Liver (tissue), 9 donors: ENCODE measurements around the gene C21orf58. TPM values are rescaled to one million over a fixed set of nuclear protein-coding genes. Genes with fewer than 3 reads are reported as not detected.

Source experiments
- DNase-seq: peaks from one replicate; pipeline ENCODE4 v3.0.0-alpha.2; 2017; ENCODE audit warnings: low spot score
- H3K27ac ChIP-seq, 2 donors: one replicate each; pipeline ENCODE4 v1.7.0; 2013; ENCODE audit warnings: inconsistent platforms in 2 of 2, low read length in 2 of 2, control low read depth in 1 of 2, low read depth in 1 of 2, mild to moderate bottlenecking in 1 of 2
- H3K27me3 ChIP-seq, 4 donors: one replicate each; pipeline versions ENCODE4 v1.6.1 to v1.7.0; 2013; ENCODE audit warnings: low read length in 3 of 4, inconsistent platforms in 1 of 4, mild to moderate bottlenecking in 1 of 4, moderate library complexity in 1 of 4; ENCODE audit not compliant: control insufficient read depth in 4 of 4, insufficient read depth in 4 of 4
- H3K36me3 ChIP-seq, 4 donors: one replicate each; pipeline versions ENCODE4 v1.6.1 to v1.7.0; 2013; ENCODE audit warnings: low read length in 3 of 4, mild to moderate bottlenecking in 3 of 4, low read depth in 1 of 4, moderate library complexity in 1 of 4; ENCODE audit not compliant: control insufficient read depth in 4 of 4, insufficient read depth in 3 of 4
- H3K4me1 ChIP-seq, 4 donors: one replicate each; pipeline versions ENCODE4 v1.6.1 to v1.7.0; 2013; ENCODE audit warnings: low read length in 3 of 4, mild to moderate bottlenecking in 3 of 4, moderate library complexity in 1 of 4; ENCODE audit not compliant: control insufficient read depth in 4 of 4, insufficient read depth in 4 of 4
- H3K4me3 ChIP-seq, 3 donors: one replicate each; pipeline versions ENCODE4 v1.6.1 to v1.7.0; 2013; ENCODE audit warnings: low read length in 3 of 3, control low read depth in 1 of 3, low read depth in 1 of 3, mild to moderate bottlenecking in 1 of 3
- H3K9ac ChIP-seq, 2 donors: one replicate each; pipeline ENCODE4 v1.7.0; 2013; ENCODE audit warnings: low read length in 2 of 2, mild to moderate bottlenecking in 2 of 2, moderate library complexity in 2 of 2, control low read depth in 1 of 2, low read depth in 1 of 2
- H3K9me3 ChIP-seq, 4 donors: one replicate each; pipeline versions ENCODE4 v1.6.1 to v1.7.0; 2013; ENCODE audit warnings: low read length in 3 of 4; ENCODE audit not compliant: control insufficient read depth in 4 of 4
- EGR1 ChIP-seq, 2 donors: IDR thresholded peaks; 2 replicates each; pipeline ENCODE4 v1.6.1; 2016 to 2018; ENCODE audit warnings: antibody characterized with exemption in 2 of 2, low read depth in 2 of 2
- FOXA1 ChIP-seq: IDR thresholded peaks from 2 replicates; pipeline ENCODE4 v1.6.1; 2016; ENCODE audit warnings: antibody characterized with exemption
- HNF4A ChIP-seq, 2 donors: conservative IDR thresholded peaks; 2 replicates each; pipeline ENCODE4 v1.6.1; 2016; ENCODE audit warnings: antibody characterized with exemption in 2 of 2, mild to moderate bottlenecking in 2 of 2
- HNF4G ChIP-seq: IDR thresholded peaks from 2 replicates; pipeline ENCODE4 v1.6.1; 2016; ENCODE audit warnings: antibody characterized with exemption
- NR2F2 ChIP-seq: IDR thresholded peaks from 2 replicates; pipeline ENCODE4 v1.6.1; 2016; ENCODE audit warnings: antibody characterized with exemption
- RAD21 ChIP-seq, 2 donors: IDR thresholded peaks; 2 replicates each; pipeline ENCODE4 v1.6.1; 2016; ENCODE audit warnings: antibody characterized with exemption in 2 of 2, mild to moderate bottlenecking in 2 of 2
- RXRA ChIP-seq, 2 donors: IDR thresholded peaks; 2 replicates each; pipeline ENCODE4 v1.6.1; 2017 to 2018; ENCODE audit warnings: antibody characterized with exemption in 2 of 2, mild to moderate bottlenecking in 1 of 2
- WGBS: extraction: QIAGEN DNeasy Blood & Tissue Kit; methylation state at CpG from one replicate; pipeline ENCODE4 v1.1.7; 2013; 5-methylcytosine and 5-hydroxymethylcytosine counted together
- polyA plus RNA-seq, 2 donors: library from polyadenylated mRNA; stranded (reverse) in 1 of 2; unstranded in 1 of 2; fragments of 200-250 nt in 1 of 2; fragments of >200 nt in 1 of 2; fragmentation: Nextera tagmentation in 1 of 2; extraction: Ambion mirVana in 1 of 2; gene quantifications; one replicate each; pipeline versions ENCODE4 v1.2.1 to v1.2.3, GENCODE V29; 2013 to 2015
- total RNA-seq, 2 donors: library from RNA; depleted of rRNA; stranded (reverse); fragments of >200 nt; gene quantifications; one replicate each; pipeline ENCODE4 v1.2.3, GENCODE V29; 2014
- TF ChIP-seq, protein P1 (sequence below): fragments of 150-350 bp; IDR thresholded peaks from 2 replicates; pipeline ENCODE4 v1.5.1; 2017; ENCODE audit warnings: improper control_type of control experiment, low read depth, low read length; ENCODE audit not compliant: missing input control
- TF ChIP-seq, protein P2 (sequence below): IDR thresholded peaks from 2 replicates; pipeline ENCODE4 v1.6.1; 2016; ENCODE audit warnings: antibody characterized with exemption, mild to moderate bottlenecking
- TF ChIP-seq, protein P3 (sequence below): IDR thresholded peaks from 2 replicates; pipeline ENCODE4 v1.6.1; 2016; ENCODE audit warnings: antibody characterized with exemption
- donor health status: healthy.
- donor health status: healthy.
- donor health status: healthy.
- donor health status: healthy.
- donor health status: healthy.

C21orf58 gene
- total and polyA plus RNA-seq, 4 donors, result 0.59 to 17.7 (median 0.68) TPM

DNA sequence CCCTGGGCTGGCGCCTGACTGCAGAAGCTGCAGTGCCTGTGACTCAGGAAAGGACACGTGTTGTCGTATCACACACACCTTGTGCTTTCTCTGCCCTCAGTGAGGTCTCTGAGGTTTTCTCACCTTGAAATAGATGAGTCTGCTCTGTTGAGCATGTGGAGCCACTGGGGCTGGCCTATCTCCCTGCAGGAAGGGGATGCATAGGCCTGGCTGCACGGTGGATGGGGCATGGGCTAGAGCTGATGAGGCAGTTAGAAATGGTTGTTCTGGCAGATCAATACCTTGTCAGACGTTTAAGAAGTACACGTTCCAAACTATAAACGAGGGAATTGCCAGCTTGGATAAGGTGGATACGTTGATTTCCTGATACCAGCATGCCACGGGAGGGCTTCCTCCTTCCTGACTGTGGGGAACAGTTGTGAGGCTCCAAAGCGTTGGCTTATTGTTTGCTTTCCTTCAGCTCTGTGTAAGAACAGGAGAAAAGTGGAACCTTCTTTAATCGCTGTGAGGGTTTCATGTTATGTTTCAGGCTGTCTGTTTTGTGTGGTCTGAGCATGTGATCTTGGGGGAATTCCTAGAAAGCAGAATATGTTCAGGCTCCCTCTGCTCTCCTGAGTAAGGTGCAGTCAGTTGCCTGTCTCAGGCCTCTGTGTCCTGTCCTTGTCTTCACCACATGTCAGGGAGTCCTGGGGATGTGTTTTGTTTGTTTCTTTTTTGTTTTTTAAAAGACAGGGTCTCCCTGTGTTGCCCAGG, 45.0 kb upstream of the C21orf58 start:
- Histone ChIP-seq H3K9ac (no peak overlapping the region), H3K4me3 (no peak overlapping the region), H3K27ac (no peak overlapping the region), H3K9me3 (no peaks in the 10 kb centered on the region), H3K36me3 (peaks cover 4 to 33% (median 19%) of the 10 kb centered on the region in 4 donors), H3K4me1 (no peaks in the 10 kb centered on the region), H3K27me3 (no peaks in the 10 kb centered on the region)
- 74% methylated on average over 11 of the region's 11 CpGs for WGBS
- TF ChIP-seq, protein P1, sequence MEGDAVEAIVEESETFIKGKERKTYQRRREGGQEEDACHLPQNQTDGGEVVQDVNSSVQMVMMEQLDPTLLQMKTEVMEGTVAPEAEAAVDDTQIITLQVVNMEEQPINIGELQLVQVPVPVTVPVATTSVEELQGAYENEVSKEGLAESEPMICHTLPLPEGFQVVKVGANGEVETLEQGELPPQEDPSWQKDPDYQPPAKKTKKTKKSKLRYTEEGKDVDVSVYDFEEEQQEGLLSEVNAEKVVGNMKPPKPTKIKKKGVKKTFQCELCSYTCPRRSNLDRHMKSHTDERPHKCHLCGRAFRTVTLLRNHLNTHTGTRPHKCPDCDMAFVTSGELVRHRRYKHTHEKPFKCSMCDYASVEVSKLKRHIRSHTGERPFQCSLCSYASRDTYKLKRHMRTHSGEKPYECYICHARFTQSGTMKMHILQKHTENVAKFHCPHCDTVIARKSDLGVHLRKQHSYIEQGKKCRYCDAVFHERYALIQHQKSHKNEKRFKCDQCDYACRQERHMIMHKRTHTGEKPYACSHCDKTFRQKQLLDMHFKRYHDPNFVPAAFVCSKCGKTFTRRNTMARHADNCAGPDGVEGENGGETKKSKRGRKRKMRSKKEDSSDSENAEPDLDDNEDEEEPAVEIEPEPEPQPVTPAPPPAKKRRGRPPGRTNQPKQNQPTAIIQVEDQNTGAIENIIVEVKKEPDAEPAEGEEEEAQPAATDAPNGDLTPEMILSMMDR, result no peak
- TF ChIP-seq HNF4A (conservative IDR thresholded peaks at IDR 0.05) (no peak), EGR1 (IDR thresholded peaks at IDR 0.05; ENCODE audit: low read depth in 2 of 2) (no peak)
- TF ChIP-seq, protein P2, sequence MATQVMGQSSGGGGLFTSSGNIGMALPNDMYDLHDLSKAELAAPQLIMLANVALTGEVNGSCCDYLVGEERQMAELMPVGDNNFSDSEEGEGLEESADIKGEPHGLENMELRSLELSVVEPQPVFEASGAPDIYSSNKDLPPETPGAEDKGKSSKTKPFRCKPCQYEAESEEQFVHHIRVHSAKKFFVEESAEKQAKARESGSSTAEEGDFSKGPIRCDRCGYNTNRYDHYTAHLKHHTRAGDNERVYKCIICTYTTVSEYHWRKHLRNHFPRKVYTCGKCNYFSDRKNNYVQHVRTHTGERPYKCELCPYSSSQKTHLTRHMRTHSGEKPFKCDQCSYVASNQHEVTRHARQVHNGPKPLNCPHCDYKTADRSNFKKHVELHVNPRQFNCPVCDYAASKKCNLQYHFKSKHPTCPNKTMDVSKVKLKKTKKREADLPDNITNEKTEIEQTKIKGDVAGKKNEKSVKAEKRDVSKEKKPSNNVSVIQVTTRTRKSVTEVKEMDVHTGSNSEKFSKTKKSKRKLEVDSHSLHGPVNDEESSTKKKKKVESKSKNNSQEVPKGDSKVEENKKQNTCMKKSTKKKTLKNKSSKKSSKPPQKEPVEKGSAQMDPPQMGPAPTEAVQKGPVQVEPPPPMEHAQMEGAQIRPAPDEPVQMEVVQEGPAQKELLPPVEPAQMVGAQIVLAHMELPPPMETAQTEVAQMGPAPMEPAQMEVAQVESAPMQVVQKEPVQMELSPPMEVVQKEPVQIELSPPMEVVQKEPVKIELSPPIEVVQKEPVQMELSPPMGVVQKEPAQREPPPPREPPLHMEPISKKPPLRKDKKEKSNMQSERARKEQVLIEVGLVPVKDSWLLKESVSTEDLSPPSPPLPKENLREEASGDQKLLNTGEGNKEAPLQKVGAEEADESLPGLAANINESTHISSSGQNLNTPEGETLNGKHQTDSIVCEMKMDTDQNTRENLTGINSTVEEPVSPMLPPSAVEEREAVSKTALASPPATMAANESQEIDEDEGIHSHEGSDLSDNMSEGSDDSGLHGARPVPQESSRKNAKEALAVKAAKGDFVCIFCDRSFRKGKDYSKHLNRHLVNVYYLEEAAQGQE, result no peak
- DNase-seq, result no peak

DNA sequence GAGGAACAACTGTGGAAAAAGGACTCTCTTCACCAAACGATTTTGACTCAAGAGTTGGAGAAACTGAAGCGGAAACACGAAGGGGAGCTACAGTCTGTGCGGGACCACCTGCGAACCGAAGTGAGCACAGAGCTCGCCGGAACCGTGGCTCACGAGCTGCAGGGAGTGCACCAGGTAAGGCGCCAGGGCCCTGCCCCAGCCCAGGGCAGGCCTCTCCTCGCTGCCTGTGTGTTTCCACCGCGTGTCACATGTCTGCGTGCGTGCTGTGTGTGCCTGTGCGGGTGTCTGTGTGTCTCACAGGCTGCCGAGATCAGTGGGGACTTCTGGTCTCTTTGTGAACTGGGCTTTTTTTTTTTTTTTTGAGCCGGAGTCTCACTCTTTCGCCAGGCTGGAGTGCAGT, 43.3 kb upstream of the C21orf58 start:
- DNase-seq, result no peak
- Histone ChIP-seq H3K4me1 (no peaks in the 10 kb centered on the region), H3K9ac (no peak overlapping the region), H3K27me3 (no peaks in the 10 kb centered on the region), H3K9me3 (no peaks in the 10 kb centered on the region), H3K4me3 (no peak overlapping the region), H3K27ac (no peak overlapping the region), H3K36me3 (peaks cover 7 to 44% (median 24%) of the 10 kb centered on the region in 4 donors)
- WGBS, result 98% methylated on average over 20 of the region's 20 CpGs
- no peak for TF ChIP-seq RXRA (IDR thresholded peaks at IDR 0.05)
- TF ChIP-seq, protein P3, sequence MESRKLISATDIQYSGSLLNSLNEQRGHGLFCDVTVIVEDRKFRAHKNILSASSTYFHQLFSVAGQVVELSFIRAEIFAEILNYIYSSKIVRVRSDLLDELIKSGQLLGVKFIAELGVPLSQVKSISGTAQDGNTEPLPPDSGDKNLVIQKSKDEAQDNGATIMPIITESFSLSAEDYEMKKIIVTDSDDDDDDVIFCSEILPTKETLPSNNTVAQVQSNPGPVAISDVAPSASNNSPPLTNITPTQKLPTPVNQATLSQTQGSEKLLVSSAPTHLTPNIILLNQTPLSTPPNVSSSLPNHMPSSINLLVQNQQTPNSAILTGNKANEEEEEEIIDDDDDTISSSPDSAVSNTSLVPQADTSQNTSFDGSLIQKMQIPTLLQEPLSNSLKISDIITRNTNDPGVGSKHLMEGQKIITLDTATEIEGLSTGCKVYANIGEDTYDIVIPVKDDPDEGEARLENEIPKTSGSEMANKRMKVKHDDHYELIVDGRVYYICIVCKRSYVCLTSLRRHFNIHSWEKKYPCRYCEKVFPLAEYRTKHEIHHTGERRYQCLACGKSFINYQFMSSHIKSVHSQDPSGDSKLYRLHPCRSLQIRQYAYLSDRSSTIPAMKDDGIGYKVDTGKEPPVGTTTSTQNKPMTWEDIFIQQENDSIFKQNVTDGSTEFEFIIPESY, result no peak
- TF ChIP-seq EGR1 (IDR thresholded peaks at IDR 0.05; ENCODE audit: low read depth in 2 of 2), result no peak
- TF ChIP-seq HNF4G, result no peak
- no peak for TF ChIP-seq FOXA1
- TF ChIP-seq RAD21 (IDR thresholded peaks at IDR 0.05), result no peak
- no peak for TF ChIP-seq NR2F2
